Activated naive CD8-positive, alpha-beta T cell treated with anti-CD3 and anti-CD28 coated beads, Interleukin-2, amount 10 ng/mL, durations not matched to agents 7 days and 5 days (primary cell): Measurements from ENCODE around the gene PRR5. TPM values are rescaled to one million over a fixed set of nuclear protein-coding genes. Genes with fewer than 3 reads are reported as not detected.

Source experiments
- ATAC-seq: fragments of 150-1000 bp; cut with Tn5 transposase; one replicate; pipeline ENCODE4 v1.10.0; 2021; ENCODE audit warnings: low read depth, moderate library complexity
- POLR2A ChIA-PET: fragments of 350-600 bp; sonication (Branson Sonifier 250); formaldehyde crosslinking; loops from one replicate; lab custom pipeline; 2021; ENCODE audit warnings: antibody characterized with exemption; lab: Charles Lee
- DNase-seq: peaks from one replicate; pipeline ENCODE4 v3.0.0; 2021
- H3K27ac Mint-ChIP-seq: one replicate; pipeline ENCODE4 v1.8.0; 2022; ENCODE audit warnings: mild to moderate bottlenecking, mixed read lengths
- H3K27me3 Mint-ChIP-seq: one replicate; pipeline ENCODE4 v1.8.0; 2022; ENCODE audit warnings: mild to moderate bottlenecking, moderate library complexity, mixed read lengths
- H3K36me3 Mint-ChIP-seq: one replicate; pipeline ENCODE4 v1.8.0; 2021; ENCODE audit warnings: mild to moderate bottlenecking, mixed read lengths
- H3K4me1 Mint-ChIP-seq: one replicate; pipeline ENCODE4 v1.8.0; 2021; ENCODE audit warnings: mixed read lengths
- H3K4me3 Mint-ChIP-seq: one replicate; pipeline ENCODE4 v1.8.0; 2022; ENCODE audit warnings: mild to moderate bottlenecking, moderate library complexity, mixed read lengths
- H3K9me3 Mint-ChIP-seq: one replicate; pipeline ENCODE4 v1.8.0; 2021; ENCODE audit warnings: mixed read lengths
- total RNA-seq, 2 experiments: library from RNA; stranded (reverse); gene quantifications; one replicate each; pipeline ENCODE4 v1.2.3, GENCODE V29; 2021

The PRR5 gene
- total RNA-seq, 2 experiments from 2014 or later, result 51.5 to 52.3 TPM

GRCh38 chr22:44754998-44755397 is 53.0 kb downstream of the PRR5 start:
- POLR2A ChIA-PET, result interaction anchor here (0.6 kb wide), 1 partner anchor 8 kb away, joined by 4 read pairs; no protein-coding TSS in a partner anchor
- Mint-ChIP-seq H3K4me3 (no peak overlapping the region), H3K27me3 (peaks cover 52% of the 10 kb centered on the region), H3K27ac (no peak overlapping the region), H3K9me3 (no peaks in the 10 kb centered on the region), H3K4me1 (peaks cover 2% of the 10 kb centered on the region), H3K36me3 (peaks cover under 1% of the 10 kb centered on the region)
- ATAC-seq, result no peak
- DNase-seq, result no peak

- Mint-ChIP-seq H3K9me3 (no peaks in the 10 kb centered on the region), H3K4me3 (no peak overlapping the region), H3K4me1 (peaks cover 2% of the 10 kb centered on the region), H3K27ac (no peak overlapping the region), H3K36me3 (no peaks in the 10 kb centered on the region), H3K27me3 (peaks cover 48% of the 10 kb centered on the region)
- ATAC-seq, result no peak
- POLR2A ChIA-PET, result no interaction called here
- no peak for DNase-seq
Measured at GRCh38 chr22:44755417-44755816, 53.4 kb downstream of the PRR5 start.

GRCh38 chr22:44755956-44756361 is 54.0 kb downstream of the PRR5 start:
- H3K27me3 Mint-ChIP-seq, result peaks cover 43% of the 10 kb centered on the region
- H3K4me3 Mint-ChIP-seq, result no peak overlapping the region
- DNase-seq, result no peak
- H3K9me3 Mint-ChIP-seq, result no peaks in the 10 kb centered on the region
- no peak overlapping the region for H3K27ac Mint-ChIP-seq
- no peaks in the 10 kb centered on the region for H3K36me3 Mint-ChIP-seq
- POLR2A ChIA-PET, result no interaction called here
- H3K4me1 Mint-ChIP-seq, result peaks cover 2% of the 10 kb centered on the region
- ATAC-seq, result no peak

GRCh38 chr22:44758344-44758973 is 56.5 kb downstream of the PRR5 start:
- peaks cover 24% of the 10 kb centered on the region for H3K27me3 Mint-ChIP-seq
- POLR2A ChIA-PET, result no interaction called here
- H3K4me1 Mint-ChIP-seq, result no peaks in the 10 kb centered on the region
- H3K9me3 Mint-ChIP-seq, result peaks cover 5% of the 10 kb centered on the region
- ATAC-seq, result no peak
- DNase-seq, result no peak
- no peak overlapping the region for H3K27ac Mint-ChIP-seq
- H3K36me3 Mint-ChIP-seq, result no peaks in the 10 kb centered on the region
- H3K4me3 Mint-ChIP-seq, result no peak overlapping the region

GRCh38 chr22:44759001-44759400 is 57.0 kb downstream of the PRR5 start:
- H3K27me3 Mint-ChIP-seq, result peaks cover 19% of the 10 kb centered on the region

GRCh38 chr22:44759430-44760310 is 57.7 kb downstream of the PRR5 start:
- POLR2A ChIA-PET, result no interaction called here
- no peaks in the 10 kb centered on the region for H3K36me3 Mint-ChIP-seq
- peaks cover 12% of the 10 kb centered on the region for H3K27me3 Mint-ChIP-seq
- H3K4me1 Mint-ChIP-seq, result no peaks in the 10 kb centered on the region
- no peak for DNase-seq
- peaks cover 5% of the 10 kb centered on the region for H3K9me3 Mint-ChIP-seq
- H3K27ac Mint-ChIP-seq, result no peak overlapping the region
- no peak for ATAC-seq
- H3K4me3 Mint-ChIP-seq, result no peak overlapping the region

More at GRCh38 chr22:44759001-44759400, 57.0 kb downstream of the PRR5 start:
- peaks cover 5% of the 10 kb centered on the region for H3K9me3 Mint-ChIP-seq
- POLR2A ChIA-PET, result no interaction called here
- H3K36me3 Mint-ChIP-seq, result no peaks in the 10 kb centered on the region
- no peaks in the 10 kb centered on the region for H3K4me1 Mint-ChIP-seq
- H3K4me3 Mint-ChIP-seq, result no peak overlapping the region
- ATAC-seq, result no peak
- no peak overlapping the region for H3K27ac Mint-ChIP-seq
- no peak for DNase-seq

- DNase-seq, result no peak
- Mint-ChIP-seq H3K36me3 (no peaks in the 10 kb centered on the region), H3K27me3 (peaks cover 5% of the 10 kb centered on the region), H3K4me3 (no peak overlapping the region), H3K27ac (no peak overlapping the region), H3K4me1 (no peaks in the 10 kb centered on the region), H3K9me3 (peaks cover 5% of the 10 kb centered on the region)
- no peak for ATAC-seq
- POLR2A ChIA-PET, result no interaction called here
Measured at GRCh38 chr22:44760476-44760875, 58.5 kb downstream of the PRR5 start.

GRCh38 chr22:44761025-44761424 is 59.0 kb downstream of the PRR5 start:
- Mint-ChIP-seq H3K27me3 (no peaks in the 10 kb centered on the region), H3K4me1 (no peaks in the 10 kb centered on the region), H3K9me3 (peaks cover 5% of the 10 kb centered on the region), H3K27ac (no peak overlapping the region), H3K36me3 (no peaks in the 10 kb centered on the region), H3K4me3 (no peak overlapping the region)
- POLR2A ChIA-PET, result no interaction called here
- no peak for DNase-seq
- ATAC-seq, result no peak

GRCh38 chr22:44764373-44764772 is 62.4 kb downstream of the PRR5 start:
- Mint-ChIP-seq H3K27me3 (no peaks in the 10 kb centered on the region), H3K27ac (no peak overlapping the region), H3K36me3 (no peaks in the 10 kb centered on the region), H3K4me1 (no peaks in the 10 kb centered on the region), H3K4me3 (no peak overlapping the region), H3K9me3 (peaks cover 5% of the 10 kb centered on the region)
- ATAC-seq (no peak), DNase-seq (no peak)
- POLR2A ChIA-PET, result no interaction called here

GRCh38 chr22:44764974-44765373 is 63.0 kb downstream of the PRR5 start:
- POLR2A ChIA-PET, result no interaction called here
- no peaks in the 10 kb centered on the region for H3K4me1 Mint-ChIP-seq
- H3K9me3 Mint-ChIP-seq, result peaks cover 5% of the 10 kb centered on the region
- no peak for ATAC-seq
- H3K36me3 Mint-ChIP-seq, result no peaks in the 10 kb centered on the region
- no peaks in the 10 kb centered on the region for H3K27me3 Mint-ChIP-seq
- H3K27ac Mint-ChIP-seq, result no peak overlapping the region
- DNase-seq, result no peak
- H3K4me3 Mint-ChIP-seq, result no peak overlapping the region

GRCh38 chr22:44765571-44766285 is 63.7 kb downstream of the PRR5 start:
- no peak for ATAC-seq
- H3K36me3 Mint-ChIP-seq, result no peaks in the 10 kb centered on the region
- no peak overlapping the region for H3K4me3 Mint-ChIP-seq
- POLR2A ChIA-PET, result no interaction called here
- H3K9me3 Mint-ChIP-seq, result peaks cover 5% of the 10 kb centered on the region
- H3K4me1 Mint-ChIP-seq, result no peaks in the 10 kb centered on the region
- H3K27me3 Mint-ChIP-seq, result no peaks in the 10 kb centered on the region
- DNase-seq, result no peak
- H3K27ac Mint-ChIP-seq, result no peak overlapping the region

- Mint-ChIP-seq H3K27me3 (no peaks in the 10 kb centered on the region), H3K27ac (no peak overlapping the region), H3K4me1 (no peaks in the 10 kb centered on the region), H3K9me3 (peaks cover 8% of the 10 kb centered on the region), H3K36me3 (no peaks in the 10 kb centered on the region), H3K4me3 (no peak overlapping the region)
- no peak for DNase-seq
- ATAC-seq, result no peak
- POLR2A ChIA-PET, result interaction anchor here (0.7 kb wide), 1 partner anchor 28 kb away, joined by 6 read pairs; no protein-coding TSS in a partner anchor
Measured at GRCh38 chr22:44773082-44773481, 71.1 kb downstream of the PRR5 start.

- no peak overlapping the region for H3K4me3 Mint-ChIP-seq
- H3K36me3 Mint-ChIP-seq, result no peaks in the 10 kb centered on the region
- no peak overlapping the region for H3K27ac Mint-ChIP-seq
- no peak for DNase-seq
- POLR2A ChIA-PET, result no interaction called here
- no peaks in the 10 kb centered on the region for H3K4me1 Mint-ChIP-seq
- no peaks in the 10 kb centered on the region for H3K27me3 Mint-ChIP-seq
- no peak for ATAC-seq
- H3K9me3 Mint-ChIP-seq, result peaks cover 8% of the 10 kb centered on the region
Measured at GRCh38 chr22:44775862-44776261, 73.9 kb downstream of the PRR5 start.
